CD4-positive, alpha-beta memory T cell (primary cell): ENCODE data around the gene WNT3A. TPM values are rescaled to one million over a fixed set of nuclear protein-coding genes. Genes with fewer than 3 reads are reported as not detected.

Experiments used
- CTCF ChIA-PET: fragments of 350-600 bp; sonication (Branson Sonifier 250); formaldehyde crosslinking; loops from one replicate; lab custom pipeline; 2021; ENCODE audit warnings: inconsistent platforms; ENCODE audit not compliant: partially characterized antibody; lab: Charles Lee
- POLR2A ChIA-PET: fragments of 350-600 bp; sonication (Branson Sonifier 250); formaldehyde crosslinking; loops from one replicate; lab custom pipeline; 2021; ENCODE audit not compliant: partially characterized antibody; lab: Charles Lee
- DNase-seq, 5 donors: peaks; one replicate each; pipeline versions ENCODE4 v3.0.0 to v3.0.0-alpha.2; 2020 to 2022; ENCODE audit warnings: mixed read lengths in 1 of 5
- H3K27ac ChIP-seq: one replicate; pipeline ENCODE4 v1.7.0; 2013; ENCODE audit warnings: low read depth, low read length
- H3K27me3 ChIP-seq: 2 replicates; pipeline ENCODE4 v1.7.0; 2013; ENCODE audit warnings: mild to moderate bottlenecking, low read length, moderate library complexity; ENCODE audit not compliant: insufficient read depth
- H3K36me3 ChIP-seq: 2 replicates; pipeline ENCODE4 v1.7.0; 2013; ENCODE audit warnings: mild to moderate bottlenecking, low read length, moderate library complexity; ENCODE audit not compliant: insufficient read depth
- H3K4me1 ChIP-seq: 2 replicates; pipeline ENCODE4 v1.7.0; 2013; ENCODE audit warnings: mild to moderate bottlenecking, low read length, moderate library complexity; ENCODE audit not compliant: insufficient read depth
- H3K4me3 ChIP-seq, 2 donors: one replicate each; pipeline ENCODE4 v1.7.0; 2013; ENCODE audit warnings: low read length in 2 of 2, mild to moderate bottlenecking in 1 of 2
- H3K9me3 ChIP-seq, 2 donors: one replicate each; pipeline ENCODE4 v1.7.0; 2013; ENCODE audit warnings: low read length in 2 of 2, control low read depth in 1 of 2; ENCODE audit not compliant: control insufficient read depth in 1 of 2
- H3K27ac Mint-ChIP-seq, 7 donors: one replicate each; pipeline ENCODE4 v1.8.0; 2020 to 2021; ENCODE audit warnings: mixed read lengths in 7 of 7, mild to moderate bottlenecking in 6 of 7, inconsistent platforms in 3 of 7, moderate library complexity in 3 of 7
- H3K27me3 Mint-ChIP-seq, 2 donors: one replicate each; pipeline ENCODE4 v1.8.0; 2020 to 2021; ENCODE audit warnings: mixed read lengths in 2 of 2
- H3K36me3 Mint-ChIP-seq, 2 donors: one replicate each; pipeline ENCODE4 v1.8.0; 2020 to 2021; ENCODE audit warnings: mixed read lengths in 2 of 2, inconsistent platforms in 1 of 2, mild to moderate bottlenecking in 1 of 2
- H3K4me1 Mint-ChIP-seq, 4 donors: one replicate each; pipeline ENCODE4 v1.8.0; 2020 to 2021; ENCODE audit warnings: mixed read lengths in 4 of 4, mild to moderate bottlenecking in 1 of 4
- H3K4me3 Mint-ChIP-seq, 8 donors: one replicate each; pipeline ENCODE4 v1.8.0; 2020 to 2021; ENCODE audit warnings: mixed read lengths in 8 of 8, mild to moderate bottlenecking in 7 of 8, moderate library complexity in 6 of 8, inconsistent platforms in 3 of 8
- H3K9me3 Mint-ChIP-seq, 8 donors: one replicate each; pipeline ENCODE4 v1.8.0; 2020 to 2021; ENCODE audit warnings: mixed read lengths in 8 of 8, mild to moderate bottlenecking in 5 of 8, inconsistent platforms in 3 of 8, moderate library complexity in 1 of 8
- intact Hi-C: fragments of 100-400 bp; cut with micrococcal nuclease; formaldehyde crosslinking; loops from one replicate; pipeline ENCODE4 v1.15.1; 2023
- polyA plus RNA-seq, 2 donors: library from polyadenylated mRNA; unstranded; fragments of 300-500 nt; fragmentation: Illumina TruSeq; gene quantifications; one replicate each; pipeline ENCODE4 v1.2.3, GENCODE V29; 2021
- total RNA-seq, 2 experiments: library from RNA; stranded (reverse); gene quantifications; one replicate each; pipeline ENCODE4 v1.2.3, GENCODE V29; 2021

Gene WNT3A
- total and polyA plus RNA-seq, 4 experiments from 2014 or later = not detected

- no peaks in the 10 kb centered on the region for H3K4me1 Mint-ChIP-seq
- Histone ChIP-seq H3K27me3 (no peaks in the 10 kb centered on the region), H3K27ac (no peak overlapping the region), H3K36me3 (no peaks in the 10 kb centered on the region), H3K4me3 (no peak overlapping the region), H3K9me3 (no peaks in the 10 kb centered on the region), H3K4me1 (no peaks in the 10 kb centered on the region)
- no peaks in the 10 kb centered on the region for H3K36me3 Mint-ChIP-seq
- no peak overlapping the region for H3K4me3 Mint-ChIP-seq
- peaks cover 0 to 2% (median 0%) of the 10 kb centered on the region in 8 donors for H3K9me3 Mint-ChIP-seq
- ChIA-PET POLR2A (no interaction called here), CTCF (no interaction called here)
- DNase-seq = no peak
- H3K27ac Mint-ChIP-seq = no peak overlapping the region
- peaks cover 23 to 26% of the 10 kb centered on the region in 2 donors for H3K27me3 Mint-ChIP-seq
- intact Hi-C loops = no loop called here
Measured at GRCh38 chr1:228031276-228031995, 24.6 kb downstream of the WNT3A start.

DNA sequence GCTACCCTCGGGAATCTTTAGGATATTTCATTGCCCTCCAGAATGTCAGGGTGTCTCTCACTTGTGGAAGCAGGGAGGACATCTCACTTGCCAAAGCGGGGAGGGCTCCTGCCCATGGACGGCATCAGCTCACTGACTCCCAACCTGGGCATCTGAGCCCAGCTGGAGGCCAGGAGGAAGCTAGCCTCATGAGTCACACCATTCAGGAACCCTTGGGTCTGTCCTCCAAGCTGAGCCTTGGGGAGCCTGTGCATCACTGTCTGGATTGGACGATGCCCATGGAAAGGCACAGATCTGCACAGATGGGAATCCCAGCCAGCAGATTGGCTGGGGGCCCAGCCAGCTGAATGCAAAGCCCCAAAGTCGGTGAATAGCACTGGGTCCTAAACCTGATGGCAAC is 25.2 kb downstream of the WNT3A start:
- Histone ChIP-seq H3K27ac (no peak overlapping the region), H3K27me3 (peaks cover 2% of the 10 kb centered on the region), H3K4me3 (no peak overlapping the region), H3K36me3 (no peaks in the 10 kb centered on the region), H3K9me3 (no peaks in the 10 kb centered on the region), H3K4me1 (no peaks in the 10 kb centered on the region)
- Mint-ChIP-seq H3K36me3 (no peaks in the 10 kb centered on the region), H3K9me3 (peaks cover 0 to 2% (median 0%) of the 10 kb centered on the region in 8 donors), H3K4me1 (no peaks in the 10 kb centered on the region), H3K4me3 (no peak overlapping the region), H3K27me3 (peaks cover 24 to 29% of the 10 kb centered on the region in 2 donors), H3K27ac (no peak overlapping the region)
- intact Hi-C loops = no loop called here
- ChIA-PET CTCF (no interaction called here), POLR2A (no interaction called here)
- no peak for DNase-seq

- Histone ChIP-seq H3K4me1 (peaks cover 7% of the 10 kb centered on the region), H3K27ac (no peak overlapping the region), H3K27me3 (peaks cover 10% of the 10 kb centered on the region), H3K4me3 (no peak overlapping the region), H3K9me3 (no peaks in the 10 kb centered on the region), H3K36me3 (no peaks in the 10 kb centered on the region)
- Mint-ChIP-seq H3K4me1 (peaks cover 0 to 3% (median under 1%) of the 10 kb centered on the region in 4 donors), H3K36me3 (no peaks in the 10 kb centered on the region), H3K27ac (no peak overlapping the region), H3K9me3 (peaks cover 0 to 2% (median 0%) of the 10 kb centered on the region in 8 donors), H3K4me3 (no peak overlapping the region), H3K27me3 (peaks cover 25 to 31% of the 10 kb centered on the region in 2 donors)
- intact Hi-C loops = no loop called here
- DNase-seq = no peak
- ChIA-PET CTCF (no interaction called here), POLR2A (no interaction called here)
Measured at GRCh38 chr1:228033376-228033775, 26.6 kb downstream of the WNT3A start.

- H3K27me3 ChIP-seq = peaks cover 23% of the 10 kb centered on the region
- intact Hi-C loops = no loop called here
- POLR2A ChIA-PET = no interaction called here
- H3K27ac ChIP-seq = no peak overlapping the region
- no peaks in the 10 kb centered on the region for H3K36me3 ChIP-seq
- Mint-ChIP-seq H3K9me3 (peaks cover 0 to 4% (median 0%) of the 10 kb centered on the region in 8 donors), H3K4me3 (no peak overlapping the region), H3K4me1 (peaks cover 0 to 3% (median under 1%) of the 10 kb centered on the region in 4 donors), H3K27me3 (peaks cover 36 to 39% of the 10 kb centered on the region in 2 donors), H3K36me3 (no peaks in the 10 kb centered on the region), H3K27ac (no peak overlapping the region)
- CTCF ChIA-PET = no interaction called here
- H3K4me3 ChIP-seq = no peak overlapping the region
- no peaks in the 10 kb centered on the region for H3K9me3 ChIP-seq
- DNase-seq = no peak
- peaks cover 7% of the 10 kb centered on the region for H3K4me1 ChIP-seq
Measured at GRCh38 chr1:228034954-228035837, 28.4 kb downstream of the WNT3A start.

DNA sequence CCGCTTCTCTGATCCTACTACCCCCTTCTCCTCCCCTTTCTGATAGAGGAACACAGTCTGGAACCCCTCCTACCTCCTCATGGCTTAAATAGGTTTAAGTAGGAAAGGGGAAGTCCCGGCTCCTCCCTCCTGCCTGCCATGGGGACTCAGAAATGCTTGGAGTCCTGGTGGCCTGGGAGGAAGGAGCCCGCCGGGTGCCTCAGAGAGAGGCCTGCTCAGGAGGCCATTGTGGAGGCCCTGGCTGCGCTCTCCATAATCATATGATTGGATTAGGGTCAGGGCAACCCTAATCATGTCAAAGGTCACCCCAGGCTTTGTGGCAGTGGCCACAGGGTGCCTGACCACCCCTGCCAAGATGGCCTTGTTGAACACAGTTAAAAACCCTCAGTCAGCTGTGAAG is 29.0 kb downstream of the WNT3A start:
- H3K27me3 Mint-ChIP-seq = peaks cover 37% of the 10 kb centered on the region in 2 donors
- H3K36me3 Mint-ChIP-seq = no peaks in the 10 kb centered on the region
- CTCF ChIA-PET = no interaction called here

GRCh38 chr1:228036701-228037231 is 30.0 kb downstream of the WNT3A start:
- H3K4me1 ChIP-seq = peaks cover 7% of the 10 kb centered on the region
- H3K27ac ChIP-seq = no peak overlapping the region
- ChIA-PET POLR2A (no interaction called here), CTCF (no interaction called here)
- H3K4me3 Mint-ChIP-seq = peak overlapping the region in 2 of 8 donors; percentile 25 to 26
- no peaks in the 10 kb centered on the region for H3K36me3 ChIP-seq
- DNase-seq = no peak
- H3K9me3 Mint-ChIP-seq = peaks cover 0 to 2% (median 0%) of the 10 kb centered on the region in 8 donors
- no peak overlapping the region for H3K4me3 ChIP-seq
- no peaks in the 10 kb centered on the region for H3K36me3 Mint-ChIP-seq
- H3K4me1 Mint-ChIP-seq = peaks cover 0 to 3% (median under 1%) of the 10 kb centered on the region in 4 donors
- H3K9me3 ChIP-seq = no peaks in the 10 kb centered on the region
- no peak overlapping the region for H3K27ac Mint-ChIP-seq
- intact Hi-C loops = no loop called here
- peaks cover 29 to 32% of the 10 kb centered on the region in 2 donors for H3K27me3 Mint-ChIP-seq
- peaks cover 23% of the 10 kb centered on the region for H3K27me3 ChIP-seq

More for the DNA sequence above, 29.0 kb downstream of the WNT3A start:
- Mint-ChIP-seq H3K27ac (no peak overlapping the region), H3K9me3 (peaks cover 0 to 2% (median 0%) of the 10 kb centered on the region in 8 donors), H3K4me3 (no peak overlapping the region), H3K4me1 (peaks cover 0 to 3% (median under 1%) of the 10 kb centered on the region in 4 donors)
- no peak for DNase-seq
- Histone ChIP-seq H3K4me1 (peaks cover 7% of the 10 kb centered on the region), H3K9me3 (no peaks in the 10 kb centered on the region), H3K36me3 (no peaks in the 10 kb centered on the region), H3K4me3 (no peak overlapping the region), H3K27ac (no peak overlapping the region), H3K27me3 (peaks cover 23% of the 10 kb centered on the region)
- intact Hi-C loops = no loop called here
- POLR2A ChIA-PET = no interaction called here
